HepG2 (cell line): ENCODE results near the gene LYPD1. TPM values are rescaled to one million over a fixed set of nuclear protein-coding genes. Genes with fewer than 3 reads are reported as not detected.

Source experiments
- ATAC-seq: fragments of 200-7000 bp; cut with Tn5 transposase; 3 replicates; pipeline ENCODE4 v1.9.1; 2020; ENCODE audit warnings: mild to moderate bottlenecking, moderate library complexity
- BruUV-seq: library from RNA; stranded (reverse); fragments of 400-500 nt; replicated peaks from 2 replicates; lab custom pipeline; 2021; lab: Mats Ljungman, UMichigan
- CTCF ChIA-PET: fragments of 300-600 bp; formaldehyde crosslinking; extraction: SDS; loops from one replicate; lab custom pipeline; 2021; ENCODE audit warnings: low total read pairs, inconsistent platforms, low intra/inter-chr PET ratio; lab: Yijun Ruan, JAX
- POLR2A ChIA-PET: fragments of 350-600 bp; sonication (Branson Sonifier 250); formaldehyde crosslinking; loops from one replicate; lab custom pipeline; 2020; ENCODE audit warnings: antibody characterized with exemption, inconsistent platforms; lab: Yijun Ruan, JAX
- DNase-seq: peaks from one replicate; pipeline ENCODE4 v3.0.0-alpha.2; 2015; ENCODE audit warnings: low spot score
- FAIRE-seq: peaks from 3 replicates; lab custom pipeline; 2011; peaks lifted over from hg19 to GRCh38; lab: Jason Lieb, UNC
- H2AFZ ChIP-seq: one replicate; pipeline ENCODE4 v1.6.1; 2011; ENCODE audit warnings: low read length, inconsistent platforms
- H3K27ac ChIP-seq: fragments of 300-600 bp; 3 replicates; pipeline ENCODE4 v1.8.0; 2011; ENCODE audit warnings: mixed run types, mild to moderate bottlenecking, mixed read lengths, low read length, inconsistent platforms; ENCODE audit not compliant: insufficient read depth; ENCODE audit errors: extremely low read length
- H3K27me3 ChIP-seq, 2 experiments: fragments of 200-600 bp in 1 of 2; 2 replicates in 1 of 2; 3 replicates in 1 of 2; pipeline versions ENCODE4 v1.6.0 to v1.8.0; 2011; ENCODE audit warnings: low read length in 2 of 2, mild to moderate bottlenecking in 2 of 2, moderate library complexity in 2 of 2, inconsistent platforms in 1 of 2; ENCODE audit not compliant: insufficient read depth in 2 of 2, control insufficient read depth in 1 of 2
- H3K36me3 ChIP-seq, 2 experiments: fragments of 200-600 bp in 1 of 2; replicated peaks in 1 of 2; 2 replicates in 1 of 2; 3 replicates in 1 of 2; pipeline versions ENCODE4 v1.5.1 to v1.8.0; 2011; ENCODE audit warnings: low read length in 2 of 2, inconsistent platforms in 1 of 2; ENCODE audit not compliant: insufficient read depth in 2 of 2, control insufficient read depth in 1 of 2
- H3K4me1 ChIP-seq: 2 replicates; pipeline ENCODE4 v1.5.1; 2012; ENCODE audit warnings: low read length, inconsistent platforms; ENCODE audit not compliant: insufficient read depth
- H3K4me2 ChIP-seq: 2 replicates; pipeline ENCODE4 v1.6.0; 2011; ENCODE audit warnings: low read depth, low read length, inconsistent platforms
- H3K4me3 ChIP-seq, 3 experiments: fragments of 200-600 bp in 1 of 3; sonication (generic), shearing (Covaris generic) in 1 of 3; replicated peaks in 1 of 3; 2 replicates each; pipeline ENCODE4 v1.5.1; 2011 to 2016; ENCODE audit warnings: low read length in 3 of 3, inconsistent platforms in 2 of 3, low read depth in 2 of 3, mild to moderate bottlenecking in 2 of 3, control low read depth in 1 of 3, mixed read lengths in 1 of 3; ENCODE audit not compliant: insufficient read depth in 1 of 3
- H3K79me2 ChIP-seq: one replicate; pipeline ENCODE4 v1.6.1; 2011; ENCODE audit warnings: low read length, inconsistent platforms; ENCODE audit not compliant: insufficient read depth
- H3K9ac ChIP-seq: 2 replicates; pipeline ENCODE4 v1.6.0; 2011; ENCODE audit warnings: mild to moderate bottlenecking, low read depth, low read length, inconsistent platforms; ENCODE audit not compliant: insufficient read depth
- H3K9me3 ChIP-seq: 2 replicates; pipeline ENCODE4 v1.5.1; 2012; ENCODE audit warnings: mild to moderate bottlenecking, low read length
- H4K20me1 ChIP-seq: 2 replicates; pipeline ENCODE4 v1.6.0; 2011; ENCODE audit warnings: inconsistent platforms, mild to moderate bottlenecking, low read length, moderate library complexity; ENCODE audit not compliant: insufficient read depth
- ATF2 ChIP-seq: sonication (generic); formaldehyde crosslinking; IDR thresholded peaks from 2 replicates; pipeline ENCODE4 v1.4.0; 2020; ENCODE audit warnings: missing genetic modification reagents
- FOXA1 ChIP-seq, 2 experiments: fragments of 450-650 bp in 1 of 2; sonication (generic) in 1 of 2; formaldehyde crosslinking in 1 of 2; IDR thresholded peaks; 2 replicates each; pipeline versions ENCODE4 v1.4.0 to v1.6.1; 2016 to 2020; ENCODE audit warnings: missing genetic modification reagents in 1 of 2
- RBM39 ChIP-seq: fragments of 200-400 bp; formaldehyde crosslinking; IDR thresholded peaks from one replicate; pipeline ENCODE4 v1.6.1; 2018; ENCODE audit warnings: antibody characterized with exemption, mild to moderate bottlenecking, low read depth, low read length; ENCODE audit not compliant: poor library complexity, severe bottlenecking
- ZFP1 ChIP-seq: IDR thresholded peaks from 2 replicates; pipeline ENCODE4 v1.6.1; 2016
- ZNF20 ChIP-seq: sonication (generic); formaldehyde crosslinking; IDR thresholded peaks from 2 replicates; pipeline ENCODE4 v1.4.0; 2020; ENCODE audit warnings: mild to moderate bottlenecking, moderate library complexity, missing genetic modification reagents
- ZNF432 ChIP-seq: sonication (generic); formaldehyde crosslinking; IDR thresholded peaks from 2 replicates; pipeline ENCODE4 v1.5.0; 2020; ENCODE audit warnings: missing genetic modification reagents, mild to moderate bottlenecking, borderline replicate concordance
- ZNF543 ChIP-seq: sonication (generic); formaldehyde crosslinking; IDR thresholded peaks from 2 replicates; pipeline ENCODE4 v1.4.0; 2020; ENCODE audit warnings: mild to moderate bottlenecking, missing genetic modification reagents
- ZNF775 ChIP-seq: sonication (generic); formaldehyde crosslinking; IDR thresholded peaks from 2 replicates; pipeline ENCODE4 v1.4.0; 2020; ENCODE audit warnings: missing genetic modification reagents, mild to moderate bottlenecking, moderate library complexity, borderline replicate concordance
- ZNF891 ChIP-seq: sonication (generic); formaldehyde crosslinking; IDR thresholded peaks from 2 replicates; pipeline ENCODE4 v1.5.0; 2020; ENCODE audit warnings: mild to moderate bottlenecking, missing genetic modification reagents
- WGBS: methylation state at CpG from one replicate; pipeline ENCODE4 v1.1.6; 2017; ENCODE audit warnings: low lambda C conversion rate; 5-methylcytosine and 5-hydroxymethylcytosine counted together
- in situ Hi-C: cut with HindIII; loops from 2 replicates; pipeline ENCODE4 v1.10.0; 2017; ENCODE audit warnings: low pct_unique_long_range_greater_than_20kb; ENCODE audit not compliant: extremely low pct_ligation_motif_present
- intact Hi-C: fragments of 100-400 bp; cut with micrococcal nuclease; formaldehyde crosslinking; loops from one replicate; pipeline ENCODE4 v1.10.0; 2022; ENCODE audit not compliant: unreplicated experiment
- polyA plus RNA-seq, 8 experiments: library from polyadenylated mRNA; depleted of rRNA in 3 of 8; stranded (reverse) in 7 of 8; unstranded in 1 of 8; fragments of >200 nt; fragmentation: Illumina TruSeq in 4 of 8; extraction: Trizol in 4 of 8; gene quantifications; 2 replicates each; pipeline versions ENCODE4 v1.2.1 to v1.2.3, GENCODE V29; 2011 to 2016; ENCODE audit warnings: low read depth in 4 of 8, missing spikeins in 1 of 8, mixed read lengths in 1 of 8; ENCODE audit not compliant: insufficient read depth in 1 of 8
- total RNA-seq, 5 experiments: library from RNA; depleted of rRNA; stranded (reverse); fragments of >200 nt; fragmentation: Illumina TruSeq; extraction: Trizol; gene quantifications; 2 replicates each; pipeline ENCODE4 v1.2.3, GENCODE V29; 2016; ENCODE audit warnings: low read depth in 1 of 5

LYPD1 gene
- total and polyA plus RNA-seq, 2 of the 13 experiments (the other 11 are each of a cell fraction or from before 2014, with no cell fraction given): not detected

DNA sequence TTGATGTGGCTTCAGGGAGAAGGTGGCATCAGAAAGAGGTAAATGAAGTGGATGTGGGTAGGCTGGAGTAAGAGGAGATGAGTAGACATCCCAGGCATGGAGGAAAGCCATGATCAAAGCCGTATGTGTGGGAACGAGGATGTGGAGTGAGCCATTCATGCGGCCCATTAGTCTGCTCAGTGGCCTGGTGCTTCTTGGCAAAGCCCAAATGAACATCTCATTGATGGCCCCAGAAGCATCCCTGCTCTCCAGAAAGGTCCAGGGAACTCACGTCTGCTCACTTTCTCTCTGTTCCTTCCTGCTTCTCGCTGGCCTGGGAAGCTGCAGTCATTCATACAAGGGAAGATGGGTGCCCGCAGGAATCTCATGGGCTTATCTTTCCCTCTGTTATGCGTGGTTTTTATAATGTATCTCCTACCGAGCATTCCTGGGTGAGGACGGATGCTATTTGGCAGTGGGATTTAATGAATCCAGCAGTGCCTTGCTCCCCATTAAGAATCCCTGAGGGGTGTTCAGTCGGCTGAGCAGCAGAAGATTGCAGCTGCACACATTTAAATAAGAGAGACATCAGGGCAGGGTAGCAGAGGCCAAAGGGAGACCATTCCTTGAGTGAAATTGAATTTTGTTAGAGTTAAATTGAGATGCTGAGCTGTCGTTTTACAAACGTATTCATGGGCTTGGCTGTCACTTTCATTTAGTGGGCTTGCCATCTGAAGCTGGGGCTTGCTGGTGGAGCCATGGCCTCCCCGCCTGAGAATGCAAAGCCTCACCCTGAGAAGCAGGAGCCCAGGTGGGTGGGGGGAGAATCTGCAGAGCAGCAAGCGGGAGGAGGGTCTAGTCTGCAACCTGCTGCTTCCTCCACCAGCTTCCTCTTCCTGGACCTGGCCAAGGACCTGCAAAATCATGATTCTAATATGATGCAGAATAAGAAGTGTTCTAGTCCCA, 64.5 kb downstream of the LYPD1 start:
- no peak for FAIRE-seq
- Histone ChIP-seq H4K20me1 (no peaks in the 10 kb centered on the region), H3K9me3 (no peaks in the 10 kb centered on the region), H2AFZ (no peak overlapping the region), H3K27me3 (no peaks in the 10 kb centered on the region), H3K79me2 (no peaks in the 10 kb centered on the region), H3K4me2 (no peak overlapping the region), H3K9ac (no peak overlapping the region), H3K36me3 (no peaks in the 10 kb centered on the region), H3K4me3 (no peak overlapping the region), H3K27ac (no peak overlapping the region), H3K4me1 (no peaks in the 10 kb centered on the region)
- no peak for TF ChIP-seq RBM39
- no peak for TF ChIP-seq ZNF20 (CRISPR knock-in tag)
- no peak for TF ChIP-seq ZNF891 (CRISPR knock-in tag)
- BruUV-seq: no TSS peak
- ChIA-PET POLR2A (no interaction called here), CTCF (no interaction called here)
- DNase-seq: no peak
- WGBS: 25% methylated on average over 14 of the region's 14 CpGs
- in situ Hi-C loops (no loop called here), intact Hi-C loops (no loop called here)
- no peak for ATAC-seq

DNA sequence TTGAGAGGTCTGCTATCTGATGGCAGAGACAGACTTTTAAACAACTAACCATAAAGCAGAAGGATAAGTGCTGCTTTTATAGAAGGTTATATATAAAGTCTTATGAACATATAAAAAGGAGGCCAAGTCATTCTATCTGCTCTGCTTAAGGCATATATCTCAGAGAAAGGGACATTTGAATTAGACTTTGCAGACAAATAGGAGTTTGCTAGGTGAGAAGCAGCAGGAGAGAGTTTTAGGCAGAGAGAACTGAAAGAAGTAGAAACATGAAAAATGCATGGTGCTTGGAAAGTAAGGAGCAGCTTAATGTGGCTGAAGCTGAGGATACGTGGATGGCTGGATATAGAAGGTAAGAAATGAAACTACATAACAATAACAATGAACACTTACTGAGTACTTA, 65.4 kb downstream of the LYPD1 start:
- CTCF ChIA-PET: no interaction called here
- Histone ChIP-seq H3K27ac (no peak overlapping the region), H3K9ac (no peak overlapping the region), H3K4me3 (no peak overlapping the region), H3K4me1 (no peaks in the 10 kb centered on the region), H3K36me3 (no peaks in the 10 kb centered on the region), H3K9me3 (0 out of 2 replicates have a peak, but pooled peaks cover 3% of the 10 kb centered on the region), H4K20me1 (no peaks in the 10 kb centered on the region), H3K27me3 (no peaks in the 10 kb centered on the region), H3K79me2 (no peaks in the 10 kb centered on the region), H2AFZ (no peak overlapping the region), H3K4me2 (no peak overlapping the region)
- WGBS: 30% methylated on average over 1 of the region's 1 CpG
- DNase-seq (no peak), ATAC-seq (no peak), FAIRE-seq (no peak)
- POLR2A ChIA-PET: no interaction called here
- intact Hi-C loops (no loop called here), in situ Hi-C loops (no loop called here)
- no TSS peak for BruUV-seq
- TF ChIP-seq ZNF543 (CRISPR knock-in tag) (no peak), ZNF432 (CRISPR knock-in tag) (no peak), ZFP1 (CRISPR knock-in tag) (no peak), ZNF775 (CRISPR knock-in tag) (no peak), FOXA1 (IDR thresholded peaks at IDR 0.05) (no peak), FOXA1 (CRISPR knock-in tag; IDR thresholded peaks at IDR 0.05) (no peak), ATF2 (CRISPR knock-in tag) (no peak)
